ENCODE data around the gene FRMD4A.
A peak's percentile ranks its signal among the peaks of the same experiment; 100 is the strongest.

The FRMD4A gene

GRCh38 chr10:14004536-14004935, 326.2 kb downstream of the FRMD4A start:
- DNase-seq, result no peak

GRCh38 chr10:14003517-14004184, 327.1 kb downstream of the FRMD4A start:
- DNase-seq, result no peak

GRCh38 chr10:14001298-14002040, 329.3 kb downstream of the FRMD4A start:
- no peak for DNase-seq

GRCh38 chr10:13998163-13998835, 332.4 kb downstream of the FRMD4A start:
- no peak for DNase-seq

- DNase-seq, result no peak
Measured at GRCh38 chr10:13997650-13998049, 333.1 kb downstream of the FRMD4A start.

GRCh38 chr10:13994932-13995331, 335.8 kb downstream of the FRMD4A start:
- DNase-seq, result no peak

- DNase-seq, result no peak
Measured at GRCh38 chr10:13993673-13994089, 337.0 kb downstream of the FRMD4A start.

- DNase-seq, result no peak
Measured at GRCh38 chr10:13993169-13993568, 337.6 kb downstream of the FRMD4A start.

- DNase-seq, result no peak
Measured at GRCh38 chr10:13991353-13991752, 339.4 kb downstream of the FRMD4A start.

- no peak for DNase-seq
Measured at GRCh38 chr10:13990946-13991345, 339.8 kb downstream of the FRMD4A start.

GRCh38 chr10:13990392-13990805, 340.3 kb downstream of the FRMD4A start:
- DNase-seq, result no peak

- no peak for DNase-seq
Measured at GRCh38 chr10:13989616-13990015, 341.1 kb downstream of the FRMD4A start.

- DNase-seq, result no peak
Measured at GRCh38 chr10:13987446-13987845, 343.3 kb downstream of the FRMD4A start.

GRCh38 chr10:13984647-13985155, 346.0 kb downstream of the FRMD4A start:
- DNase-seq, result peak; percentile 36 to 56

GRCh38 chr10:13983035-13983434, 347.7 kb downstream of the FRMD4A start:
- DNase-seq, result no peak

- no peak for DNase-seq
Measured at GRCh38 chr10:13978533-13979115, 352.1 kb downstream of the FRMD4A start.

GRCh38 chr10:13977861-13978532, 352.7 kb downstream of the FRMD4A start:
- no peak for DNase-seq

- DNase-seq, result no peak
Measured at GRCh38 chr10:13973742-13974141, 357.0 kb downstream of the FRMD4A start.

GRCh38 chr10:13972609-13973008, 358.1 kb downstream of the FRMD4A start:
- DNase-seq, result no peak

GRCh38 chr10:13971601-13972475, 358.9 kb downstream of the FRMD4A start:
- DNase-seq, result no peak

- no peak for DNase-seq
Measured at GRCh38 chr10:13970957-13971353, 359.8 kb downstream of the FRMD4A start.
